ENCODE data around the gene LNPK.

GRCh38 chr2:175984846-175985245 lies 17.2 kb downstream of the LNPK start:
- TF ChIP-seq POLR2AphosphoS5 (IDR thresholded peaks at IDR 0.05; ENCODE audit: low read depth, low read length) (no peak), REST (IDR thresholded peaks at IDR 0.05; ENCODE audit: insufficient read depth in 1 of 2, low read depth in 2 of 2, low read length in 2 of 2) (no peak), TAF1 (IDR thresholded peaks at IDR 0.05; ENCODE audit: borderline replicate concordance, insufficient read depth, low read length) (no peak), SIN3A (IDR thresholded peaks at IDR 0.05; ENCODE audit: borderline replicate concordance, insufficient read depth, low read length) (no peak)

Measured in PFSK-1 (cell line).